ENCODE results near the gene AIP.
A peak's percentile ranks its signal among the peaks of the same experiment; 100 is the strongest.
"Not testable (repeated sequence)": the region's sequence is repeated elsewhere in the genome, so short reads cannot be mapped to it uniquely, and the experiment has no call there.

AIP gene

GRCh38 chr11:67455054-67455453, 27.8 kb upstream of the AIP start, which contains the start of gene CABP4:
TSS of gene CABP4 (plus strand) at chr11:67455354. CDS start at chr11:67455424, 70 bp downstream.
- Mint-ChIP-seq H3K4me3 (no peak within 1 kb of the TSS), H3K4me1 (ENCODE audit: low read depth) (peaks cover 50% of the 10 kb centered on the region), H3K27ac (peak within 1 kb of the TSS; percentile 21), H3K9me3 (no peaks in the 10 kb centered on the region), H3K27me3 (peaks cover 1% of the 10 kb centered on the region), H3K36me3 (ENCODE audit: low read depth) (no peaks in the 10 kb centered on the region)
- intact Hi-C loops (cut with micrococcal nuclease) = no loop called here

GRCh38 chr11:67456068-67456705, 26.6 kb upstream of the AIP start:
- intact Hi-C loops (cut with micrococcal nuclease) = no loop called here
- no peak overlapping the region for H3K27ac Mint-ChIP-seq
- no peaks in the 10 kb centered on the region for H3K36me3 Mint-ChIP-seq (ENCODE audit: low read depth)
- H3K9me3 Mint-ChIP-seq = no peaks in the 10 kb centered on the region
- no peak overlapping the region for H3K4me3 Mint-ChIP-seq
- peaks cover 3% of the 10 kb centered on the region for H3K27me3 Mint-ChIP-seq
- H3K4me1 Mint-ChIP-seq (ENCODE audit: low read depth) = peaks cover 45% of the 10 kb centered on the region

- Mint-ChIP-seq H3K27me3 (peaks cover 3% of the 10 kb centered on the region), H3K4me3 (no peak overlapping the region), H3K4me1 (ENCODE audit: low read depth) (peaks cover 32% of the 10 kb centered on the region), H3K27ac (no peak overlapping the region), H3K36me3 (ENCODE audit: low read depth) (no peaks in the 10 kb centered on the region), H3K9me3 (no peaks in the 10 kb centered on the region)
- intact Hi-C loops (cut with micrococcal nuclease) = no loop called here
These were observed 25.4 kb upstream of the AIP start for GRCh38 chr11:67457453-67457852.

GRCh38 chr11:67458266-67458665, 24.6 kb upstream of the AIP start:
- Mint-ChIP-seq H3K27me3 (peaks cover 3% of the 10 kb centered on the region), H3K27ac (no peak overlapping the region), H3K36me3 (ENCODE audit: low read depth) (no peaks in the 10 kb centered on the region), H3K4me3 (no peak overlapping the region), H3K9me3 (no peaks in the 10 kb centered on the region), H3K4me1 (ENCODE audit: low read depth) (peaks cover 29% of the 10 kb centered on the region)
- intact Hi-C loops (cut with micrococcal nuclease) = no loop called here

- intact Hi-C loops (cut with micrococcal nuclease) = no loop called here
- Mint-ChIP-seq H3K4me3 (no peak overlapping the region), H3K4me1 (ENCODE audit: low read depth) (peaks cover 52% of the 10 kb centered on the region), H3K36me3 (ENCODE audit: low read depth) (peaks cover 27% of the 10 kb centered on the region), H3K27ac (peak overlapping the region; percentile 96), H3K9me3 (no peaks in the 10 kb centered on the region), H3K27me3 (peaks cover 9% of the 10 kb centered on the region)
These were observed 19.6 kb upstream of the AIP start for GRCh38 chr11:67463186-67463585.

GRCh38 chr11:67463680-67464410, 19.0 kb upstream of the AIP start:
- Mint-ChIP-seq H3K4me3 (peak overlapping the region; percentile 95), H3K9me3 (no peaks in the 10 kb centered on the region), H3K27ac (peak overlapping the region; percentile 96), H3K27me3 (peaks cover 9% of the 10 kb centered on the region), H3K4me1 (ENCODE audit: low read depth) (peaks cover 57% of the 10 kb centered on the region), H3K36me3 (ENCODE audit: low read depth) (peaks cover 33% of the 10 kb centered on the region)
- intact Hi-C loops (cut with micrococcal nuclease) = no loop called here

- H3K4me1 Mint-ChIP-seq (ENCODE audit: low read depth) = peaks cover 60% of the 10 kb centered on the region
- peak overlapping the region; percentile 95 for H3K4me3 Mint-ChIP-seq
- peaks cover 34% of the 10 kb centered on the region for H3K36me3 Mint-ChIP-seq (ENCODE audit: low read depth)
- intact Hi-C loops (cut with micrococcal nuclease) = loop anchor here (5.0 kb wide), 2 partner anchors 37 to 43 kb away; partner anchors contain the start of genes CDK2AP2, PITPNM1 and RPS6KB2
- no peaks in the 10 kb centered on the region for H3K9me3 Mint-ChIP-seq
- H3K27me3 Mint-ChIP-seq = peaks cover 9% of the 10 kb centered on the region
- peak overlapping the region; percentile 96 for H3K27ac Mint-ChIP-seq
These were observed 18.2 kb upstream of the AIP start for GRCh38 chr11:67464411-67465188.

- intact Hi-C loops (cut with micrococcal nuclease) = loop anchor here (5.0 kb wide), 2 partner anchors 38 to 42 kb away; partner anchors contain the start of genes CDK2AP2, PITPNM1 and RPS6KB2
- peaks cover 34% of the 10 kb centered on the region for H3K36me3 Mint-ChIP-seq (ENCODE audit: low read depth)
These were observed 17.7 kb upstream of the AIP start for GRCh38 chr11:67465189-67465510.

GRCh38 chr11:67465530-67465929, 17.3 kb upstream of the AIP start:
- H3K27me3 Mint-ChIP-seq, H3K9me3 Mint-ChIP-seq: not testable (repeated sequence)
- Mint-ChIP-seq H3K4me3 (peak overlapping the region; percentile 95), H3K4me1 (ENCODE audit: low read depth) (peaks cover 59% of the 10 kb centered on the region), H3K36me3 (ENCODE audit: low read depth) (peaks cover 34% of the 10 kb centered on the region), H3K27ac (peak overlapping the region; percentile 96)
- intact Hi-C loops (cut with micrococcal nuclease) = loop anchor here (5.0 kb wide), 2 partner anchors 38 to 42 kb away; partner anchors contain the start of genes CDK2AP2, PITPNM1 and RPS6KB2

More at GRCh38 chr11:67465189-67465510, 17.7 kb upstream of the AIP start:
- no peaks in the 10 kb centered on the region for H3K9me3 Mint-ChIP-seq
- peaks cover 9% of the 10 kb centered on the region for H3K27me3 Mint-ChIP-seq
- H3K4me1 Mint-ChIP-seq (ENCODE audit: low read depth) = peaks cover 59% of the 10 kb centered on the region
- peak overlapping the region; percentile 95 for H3K4me3 Mint-ChIP-seq
- H3K27ac Mint-ChIP-seq = peak overlapping the region; percentile 96

- Mint-ChIP-seq H3K9me3 (no peaks in the 10 kb centered on the region), H3K4me1 (ENCODE audit: low read depth) (peaks cover 64% of the 10 kb centered on the region), H3K27ac (peak overlapping the region; percentile 8), H3K27me3 (peaks cover 7% of the 10 kb centered on the region), H3K4me3 (no peak overlapping the region), H3K36me3 (ENCODE audit: low read depth) (peaks cover 34% of the 10 kb centered on the region)
- intact Hi-C loops (cut with micrococcal nuclease) = loop anchor here (5.0 kb wide), 2 partner anchors 39 to 41 kb away; partner anchors contain the start of genes CDK2AP2, PITPNM1 and RPS6KB2
These were observed 16.5 kb upstream of the AIP start for GRCh38 chr11:67466367-67466766.

GRCh38 chr11:67466962-67467771, 15.7 kb upstream of the AIP start:
- Mint-ChIP-seq H3K4me3 (peak overlapping the region; percentile 87), H3K27ac (peak overlapping the region; percentile 8), H3K4me1 (ENCODE audit: low read depth) (peaks cover 69% of the 10 kb centered on the region), H3K9me3 (no peaks in the 10 kb centered on the region), H3K36me3 (ENCODE audit: low read depth) (peaks cover 34% of the 10 kb centered on the region), H3K27me3 (peaks cover 10% of the 10 kb centered on the region)
- intact Hi-C loops (cut with micrococcal nuclease) = loop anchor here (5.0 kb wide), 2 partner anchors 40 kb away; partner anchors contain the start of genes CDK2AP2, PITPNM1 and RPS6KB2

- peaks cover 69% of the 10 kb centered on the region for H3K4me1 Mint-ChIP-seq (ENCODE audit: low read depth)
- peaks cover 34% of the 10 kb centered on the region for H3K36me3 Mint-ChIP-seq (ENCODE audit: low read depth)
- H3K27me3 Mint-ChIP-seq = peaks cover 10% of the 10 kb centered on the region
- peak overlapping the region; percentile 82 for H3K27ac Mint-ChIP-seq
- peak overlapping the region; percentile 87 for H3K4me3 Mint-ChIP-seq
- H3K9me3 Mint-ChIP-seq = no peaks in the 10 kb centered on the region
- intact Hi-C loops (cut with micrococcal nuclease) = loop anchor here (2.0 to 5.0 kb wide), 6 partner anchors 15 to 77 kb away; partner anchors contain the start of genes AIP, CDK2AP2, CORO1B and PITPNM1
These were observed 14.8 kb upstream of the AIP start for GRCh38 chr11:67468056-67468455.

- Mint-ChIP-seq H3K36me3 (ENCODE audit: low read depth) (peaks cover 34% of the 10 kb centered on the region), H3K4me1 (ENCODE audit: low read depth) (peaks cover 69% of the 10 kb centered on the region), H3K27me3 (peaks cover 10% of the 10 kb centered on the region), H3K9me3 (no peaks in the 10 kb centered on the region), H3K27ac (peak overlapping the region; percentile 82), H3K4me3 (peak overlapping the region; percentile 87)
- intact Hi-C loops (cut with micrococcal nuclease) = loop anchor here (2.0 to 5.0 kb wide), 6 partner anchors 14 to 78 kb away; partner anchors contain the start of genes AIP, CDK2AP2, CORO1B and PITPNM1
These were observed 14.4 kb upstream of the AIP start for GRCh38 chr11:67468456-67468758.
